Measurements from ENCODE around the gene TAF4B.
A peak's percentile ranks its signal among the peaks of the same experiment; 100 is the strongest.
"Not testable (repeated sequence)": the region's sequence is repeated elsewhere in the genome, so short reads cannot be mapped to it uniquely, and the experiment has no call there.

TAF4B gene

GRCh38 chr18:26378701-26379100, 152.5 kb downstream of the TAF4B start:
- DNase-seq (ENCODE audit: low spot score) (no peak), FAIRE-seq (no peak)

GRCh38 chr18:26381555-26381954, 155.3 kb downstream of the TAF4B start:
- not testable (repeated sequence) for FAIRE-seq; DNase-seq (ENCODE audit: low spot score)

- FAIRE-seq (no peak), DNase-seq (ENCODE audit: low spot score) (peak; percentile 4)
These were observed 157.4 kb downstream of the TAF4B start for GRCh38 chr18:26383454-26384270.

- FAIRE-seq (no peak), DNase-seq (ENCODE audit: low spot score) (no peak)
These were observed 159.8 kb downstream of the TAF4B start for GRCh38 chr18:26386002-26386401.

GRCh38 chr18:26386441-26386840, 160.2 kb downstream of the TAF4B start:
- FAIRE-seq = no peak
- no peak for DNase-seq (ENCODE audit: low spot score)

- no peak for FAIRE-seq
These were observed 167.9 kb downstream of the TAF4B start for GRCh38 chr18:26394047-26394654.

GRCh38 chr18:26397019-26397418, 170.8 kb downstream of the TAF4B start:
- FAIRE-seq (no peak), DNase-seq (ENCODE audit: low spot score) (no peak)

More at GRCh38 chr18:26394047-26394654, 167.9 kb downstream of the TAF4B start:
- no peak for DNase-seq (ENCODE audit: low spot score)

GRCh38 chr18:26403491-26403890, 177.2 kb downstream of the TAF4B start:
- no peak for DNase-seq (ENCODE audit: low spot score)
- FAIRE-seq = no peak

- DNase-seq (ENCODE audit: low spot score) (peak; percentile 4), FAIRE-seq (no peak)
These were observed 179.1 kb downstream of the TAF4B start for GRCh38 chr18:26405190-26405801.

- FAIRE-seq (no peak), DNase-seq (ENCODE audit: low spot score) (no peak)
These were observed 180.1 kb downstream of the TAF4B start for GRCh38 chr18:26406324-26406723.

GRCh38 chr18:26406854-26407517, 180.7 kb downstream of the TAF4B start:
- DNase-seq (ENCODE audit: low spot score) = no peak
- FAIRE-seq = no peak

GRCh38 chr18:26407736-26408601, 181.7 kb downstream of the TAF4B start:
- DNase-seq (ENCODE audit: low spot score) = no peak
- no peak for FAIRE-seq

- no peak for DNase-seq (ENCODE audit: low spot score)
- no peak for FAIRE-seq
These were observed 182.8 kb downstream of the TAF4B start for GRCh38 chr18:26409091-26409490.

- no peak for DNase-seq (ENCODE audit: low spot score)
- FAIRE-seq = no peak
These were observed 188.7 kb downstream of the TAF4B start for GRCh38 chr18:26414901-26415440.

- FAIRE-seq (no peak), DNase-seq (ENCODE audit: low spot score) (no peak)
These were observed 189.4 kb downstream of the TAF4B start for GRCh38 chr18:26415631-26416030.

- FAIRE-seq (no peak), DNase-seq (ENCODE audit: low spot score) (no peak)
These were observed 190.5 kb downstream of the TAF4B start for GRCh38 chr18:26416652-26417150.

- no peak for FAIRE-seq
- no peak for DNase-seq (ENCODE audit: low spot score)
These were observed 190.9 kb downstream of the TAF4B start for GRCh38 chr18:26417190-26417589.

GRCh38 chr18:26418225-26418624, 192.0 kb downstream of the TAF4B start:
- DNase-seq (ENCODE audit: low spot score) = no peak
- FAIRE-seq = no peak

- FAIRE-seq = no peak
- no peak for DNase-seq (ENCODE audit: low spot score)
These were observed 193.5 kb downstream of the TAF4B start for GRCh38 chr18:26419746-26420145.

GRCh38 chr18:26421503-26421902, 195.3 kb downstream of the TAF4B start:
- FAIRE-seq = no peak
- no peak for DNase-seq (ENCODE audit: low spot score)
